IMR-90 (cell line): ENCODE measurements around the gene SLC35D1.

ENCODE experiments used
- CHD1 ChIP-seq: IDR thresholded peaks from 2 replicates; pipeline ENCODE4 v1.6.1; 2012; ENCODE audit warnings: low read depth, low read length, improper control_type of control experiment
- CTCF ChIP-seq: conservative IDR thresholded peaks from 2 replicates; pipeline ENCODE4 v1.5.1; 2012; ENCODE audit warnings: mild to moderate bottlenecking, low read depth, low read length, improper control_type of control experiment
- MXI1 ChIP-seq: IDR thresholded peaks from 2 replicates; pipeline ENCODE4 v1.6.1; 2012; ENCODE audit warnings: low read depth, mild to moderate bottlenecking, low read length, moderate library complexity, borderline replicate concordance
- POLR2A ChIP-seq: IDR thresholded peaks from 2 replicates; pipeline ENCODE4 v1.6.1; 2012; ENCODE audit warnings: mild to moderate bottlenecking, low read depth, low read length
- RAD21 ChIP-seq: IDR thresholded peaks from 2 replicates; pipeline ENCODE4 v1.6.1; 2012; ENCODE audit warnings: low read length, improper control_type of control experiment

DNA sequence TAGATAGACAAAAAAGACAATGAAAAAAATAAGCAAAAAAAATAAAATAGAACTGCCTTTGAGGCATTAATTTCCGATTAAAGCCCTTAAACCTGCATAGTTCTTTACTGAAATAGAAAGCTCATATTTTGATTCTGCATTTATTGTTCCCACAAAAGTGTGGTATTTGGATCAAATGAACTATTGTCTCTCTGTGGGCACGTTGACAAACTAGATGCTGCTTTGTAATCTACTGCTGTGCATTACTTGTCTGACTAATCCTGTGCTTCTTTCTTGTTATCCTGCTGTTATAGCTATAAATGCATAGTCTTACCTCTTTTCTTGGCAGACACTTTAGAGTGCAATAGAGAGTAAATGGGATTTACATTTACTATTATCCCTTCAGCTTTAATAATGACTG is 31.4 kb upstream of the SLC35D1 start:
- TF ChIP-seq CTCF (no peak), RAD21 (no peak), CHD1 (no peak), MXI1 (no peak), POLR2A (no peak)
